Measurements from ENCODE around the gene CDH24.

DNA sequence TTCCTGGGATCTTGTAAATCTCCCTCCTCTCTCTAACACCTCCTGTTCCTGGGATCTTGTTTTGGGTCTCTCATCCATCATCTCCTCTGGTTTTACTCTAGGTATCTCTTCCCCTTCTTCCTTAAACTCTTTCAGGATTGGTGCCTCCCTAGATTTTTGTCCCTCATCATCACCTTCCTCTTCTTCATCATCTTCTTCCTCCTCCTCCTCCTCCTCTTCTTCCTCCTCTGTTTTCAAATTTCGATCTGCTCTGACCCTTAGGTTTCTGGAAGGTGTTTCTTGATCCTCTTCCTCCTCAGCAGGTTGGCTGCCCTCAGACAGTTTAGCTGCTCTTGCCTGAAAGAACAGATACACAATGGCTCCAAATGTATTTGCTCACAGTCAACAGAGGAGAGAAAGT is 23.2 kb upstream of the CDH24 start:
- TF ChIP-seq, protein P1, sequence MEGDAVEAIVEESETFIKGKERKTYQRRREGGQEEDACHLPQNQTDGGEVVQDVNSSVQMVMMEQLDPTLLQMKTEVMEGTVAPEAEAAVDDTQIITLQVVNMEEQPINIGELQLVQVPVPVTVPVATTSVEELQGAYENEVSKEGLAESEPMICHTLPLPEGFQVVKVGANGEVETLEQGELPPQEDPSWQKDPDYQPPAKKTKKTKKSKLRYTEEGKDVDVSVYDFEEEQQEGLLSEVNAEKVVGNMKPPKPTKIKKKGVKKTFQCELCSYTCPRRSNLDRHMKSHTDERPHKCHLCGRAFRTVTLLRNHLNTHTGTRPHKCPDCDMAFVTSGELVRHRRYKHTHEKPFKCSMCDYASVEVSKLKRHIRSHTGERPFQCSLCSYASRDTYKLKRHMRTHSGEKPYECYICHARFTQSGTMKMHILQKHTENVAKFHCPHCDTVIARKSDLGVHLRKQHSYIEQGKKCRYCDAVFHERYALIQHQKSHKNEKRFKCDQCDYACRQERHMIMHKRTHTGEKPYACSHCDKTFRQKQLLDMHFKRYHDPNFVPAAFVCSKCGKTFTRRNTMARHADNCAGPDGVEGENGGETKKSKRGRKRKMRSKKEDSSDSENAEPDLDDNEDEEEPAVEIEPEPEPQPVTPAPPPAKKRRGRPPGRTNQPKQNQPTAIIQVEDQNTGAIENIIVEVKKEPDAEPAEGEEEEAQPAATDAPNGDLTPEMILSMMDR (IDR thresholded peaks at IDR 0.05): no peak
- no peak for TF ChIP-seq EP300 (IDR thresholded peaks at IDR 0.05)
- no peak for TF ChIP-seq POLR2A (IDR thresholded peaks at IDR 0.05)
- TF ChIP-seq POLR2AphosphoS5 (IDR thresholded peaks at IDR 0.05): no peak

Measured in stomach (tissue), 4 donors.